ENCODE data around the gene TMEM164. TPM values are rescaled to one million over a fixed set of nuclear protein-coding genes. Genes with fewer than 3 reads are reported as not detected.
A peak's percentile ranks its signal among the peaks of the same experiment; 100 is the strongest.

TMEM164 gene
- total RNA-seq, 1 donor from 2014 or later, result 48.3 TPM

DNA sequence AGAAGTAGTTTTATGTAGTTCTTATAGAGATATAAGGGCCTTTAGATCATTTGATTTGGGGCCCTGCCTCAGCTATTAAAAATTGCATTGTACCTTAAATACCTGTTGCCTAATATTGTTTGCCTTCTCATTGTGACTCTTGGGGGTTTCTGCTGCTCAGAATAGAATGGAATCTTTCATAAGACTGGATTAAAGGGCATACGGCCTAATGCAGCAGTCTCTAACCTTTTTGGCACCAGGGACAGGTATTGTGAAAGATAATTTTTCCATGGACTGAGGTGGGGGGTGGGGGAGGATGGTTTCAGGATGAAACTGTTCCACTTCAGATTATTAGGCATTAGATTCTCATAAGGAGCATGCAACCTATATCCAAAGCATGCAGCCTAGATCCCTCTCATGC lies 46.2 kb downstream of the TMEM164 start:
- Histone ChIP-seq H3K36me3 (peaks cover under 1% of the 10 kb centered on the region), H3K4me1 (peaks cover 19% of the 10 kb centered on the region), H3K4me3 (no peak overlapping the region), H3K27me3 (ENCODE audit: low read depth) (no peaks in the 10 kb centered on the region), H3K27ac (replicated peaks) (peak overlapping the region; percentile 79), H3K9me3 (replicated peaks) (no peaks in the 10 kb centered on the region)
- intact Hi-C loops (cut with micrococcal nuclease), result no loop called here
- no peak for DNase-seq
- no peak for TF ChIP-seq CTCF (IDR thresholded peaks at IDR 0.05; ENCODE audit: borderline replicate concordance)

- Histone ChIP-seq H3K4me3 (no peak overlapping the region), H3K9me3 (replicated peaks) (no peaks in the 10 kb centered on the region), H3K27me3 (ENCODE audit: low read depth) (no peaks in the 10 kb centered on the region), H3K36me3 (peaks cover 6% of the 10 kb centered on the region), H3K27ac (replicated peaks) (peak overlapping the region; percentile 79), H3K4me1 (peaks cover 8% of the 10 kb centered on the region)
- no peak for DNase-seq
- TF ChIP-seq CTCF (IDR thresholded peaks at IDR 0.05; ENCODE audit: borderline replicate concordance), result no peak
- intact Hi-C loops (cut with micrococcal nuclease), result no loop called here
These were observed 47.5 kb downstream of the TMEM164 start for GRCh38 chrX:110050386-110050785.

GRCh38 chrX:110050901-110051300 lies 48.0 kb downstream of the TMEM164 start:
- peaks cover 6% of the 10 kb centered on the region for H3K36me3 ChIP-seq
- no peak overlapping the region for H3K27ac ChIP-seq (replicated peaks)
- intact Hi-C loops (cut with micrococcal nuclease), result no loop called here

GRCh38 chrX:110051559-110051958 lies 48.6 kb downstream of the TMEM164 start:
- intact Hi-C loops (cut with micrococcal nuclease), result no loop called here
- H3K4me3 ChIP-seq, result no peak overlapping the region
- H3K27ac ChIP-seq (replicated peaks), result no peak overlapping the region
- H3K27me3 ChIP-seq (ENCODE audit: low read depth), result no peaks in the 10 kb centered on the region
- peaks cover 3% of the 10 kb centered on the region for H3K4me1 ChIP-seq
- TF ChIP-seq CTCF (IDR thresholded peaks at IDR 0.05; ENCODE audit: borderline replicate concordance), result no peak
- no peak for DNase-seq
- H3K36me3 ChIP-seq, result peaks cover 6% of the 10 kb centered on the region
- H3K9me3 ChIP-seq (replicated peaks), result no peaks in the 10 kb centered on the region

More at GRCh38 chrX:110050901-110051300, 48.0 kb downstream of the TMEM164 start:
- peaks cover 3% of the 10 kb centered on the region for H3K4me1 ChIP-seq
- DNase-seq, result no peak
- no peak for TF ChIP-seq CTCF (IDR thresholded peaks at IDR 0.05; ENCODE audit: borderline replicate concordance)
- H3K4me3 ChIP-seq, result no peak overlapping the region
- no peaks in the 10 kb centered on the region for H3K27me3 ChIP-seq (ENCODE audit: low read depth)
- H3K9me3 ChIP-seq (replicated peaks), result no peaks in the 10 kb centered on the region

DNA sequence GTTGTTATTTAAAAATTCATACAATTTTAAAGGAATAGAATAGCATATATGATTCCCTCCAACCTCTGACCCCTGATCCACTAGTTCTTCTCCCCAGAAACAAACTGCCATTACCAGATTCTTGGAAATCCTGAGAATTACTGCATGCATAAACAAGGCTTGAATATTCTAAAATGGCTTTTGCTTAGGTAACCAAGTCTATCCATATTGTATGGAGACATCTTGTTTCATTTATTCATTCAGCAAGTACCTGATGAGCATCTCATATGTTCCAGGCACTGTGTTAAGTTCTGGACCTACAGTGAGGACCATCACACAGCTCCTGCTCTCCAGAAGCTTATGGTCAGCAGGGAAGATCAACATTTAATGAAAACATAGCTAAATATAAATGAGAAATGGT lies 49.4 kb downstream of the TMEM164 start:
- no peak for TF ChIP-seq CTCF (IDR thresholded peaks at IDR 0.05; ENCODE audit: borderline replicate concordance)
- H3K9me3 ChIP-seq (replicated peaks), result no peaks in the 10 kb centered on the region
- peaks cover 3% of the 10 kb centered on the region for H3K4me1 ChIP-seq
- H3K36me3 ChIP-seq, result peaks cover 6% of the 10 kb centered on the region
- H3K4me3 ChIP-seq, result no peak overlapping the region
- H3K27me3 ChIP-seq (ENCODE audit: low read depth), result no peaks in the 10 kb centered on the region
- no peak for DNase-seq
- H3K27ac ChIP-seq (replicated peaks), result no peak overlapping the region
- intact Hi-C loops (cut with micrococcal nuclease), result no loop called here

GRCh38 chrX:110053453-110053852 lies 50.5 kb downstream of the TMEM164 start:
- peaks cover 6% of the 10 kb centered on the region for H3K36me3 ChIP-seq
- no peak for TF ChIP-seq CTCF (IDR thresholded peaks at IDR 0.05; ENCODE audit: borderline replicate concordance)
- no peak for DNase-seq
- intact Hi-C loops (cut with micrococcal nuclease), result no loop called here
- no peak overlapping the region for H3K4me3 ChIP-seq
- no peak overlapping the region for H3K27ac ChIP-seq (replicated peaks)
- peaks cover 3% of the 10 kb centered on the region for H3K4me1 ChIP-seq
- H3K27me3 ChIP-seq (ENCODE audit: low read depth), result no peaks in the 10 kb centered on the region
- no peaks in the 10 kb centered on the region for H3K9me3 ChIP-seq (replicated peaks)

All from left ventricle myocardium inferior (tissue), 1 donor.